HL-60/S4 (cell line): Measurements from ENCODE around the gene ADGRE2.
"Not testable (repeated sequence)": the region's sequence is repeated elsewhere in the genome, so short reads cannot be mapped to it uniquely, and the experiment has no call there.

Experiments used
- in situ Hi-C: fragments of 300-500 bp; cut with MboI; formaldehyde crosslinking; loops from 2 replicates; pipeline ENCODE4 v1.14.3; 2022; ENCODE audit warnings: low sequenced_read_pairs

ADGRE2 gene

DNA sequence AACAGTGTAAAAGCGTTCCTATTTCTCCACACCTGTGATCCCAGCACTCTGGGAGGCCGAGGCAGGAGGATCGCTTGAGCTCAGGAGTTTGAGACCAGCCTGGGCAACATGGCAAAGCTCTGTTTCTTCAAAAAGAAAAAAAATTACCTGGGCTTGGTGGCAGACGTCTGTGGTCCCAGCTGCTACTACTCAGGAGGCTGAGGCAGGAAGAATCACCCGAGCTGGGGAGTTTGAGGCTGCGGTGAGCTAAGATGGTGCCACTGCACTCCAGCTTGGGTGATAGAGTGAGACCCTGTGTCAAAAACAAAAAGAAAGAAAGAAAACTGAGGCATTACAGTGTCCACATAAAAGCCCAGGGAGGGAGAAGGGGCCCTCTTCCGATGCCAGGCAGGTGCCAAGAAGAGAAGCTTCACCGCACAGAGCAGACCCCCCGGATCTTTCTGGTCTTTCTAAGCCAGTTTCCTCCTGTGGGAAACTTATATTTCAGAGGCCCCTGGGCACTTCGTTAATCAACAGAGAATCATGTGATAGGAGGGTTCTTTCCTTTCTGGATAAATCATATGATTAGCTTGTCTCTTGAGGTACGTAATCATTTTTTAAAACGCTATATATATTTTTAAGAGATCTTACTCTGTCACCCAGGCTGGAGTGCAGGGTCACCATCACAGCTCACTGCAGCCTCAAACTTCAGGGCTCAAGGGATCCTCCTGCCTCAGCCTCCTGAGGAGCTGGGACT, at the start of gene ADGRE2:
TSS of gene ADGRE2 (minus strand) at position 451 of the 736 bp plus-strand sequence. CDS start 1,804 bp downstream, outside the sequence.
- in situ Hi-C loops = not testable (repeated sequence)

DNA sequence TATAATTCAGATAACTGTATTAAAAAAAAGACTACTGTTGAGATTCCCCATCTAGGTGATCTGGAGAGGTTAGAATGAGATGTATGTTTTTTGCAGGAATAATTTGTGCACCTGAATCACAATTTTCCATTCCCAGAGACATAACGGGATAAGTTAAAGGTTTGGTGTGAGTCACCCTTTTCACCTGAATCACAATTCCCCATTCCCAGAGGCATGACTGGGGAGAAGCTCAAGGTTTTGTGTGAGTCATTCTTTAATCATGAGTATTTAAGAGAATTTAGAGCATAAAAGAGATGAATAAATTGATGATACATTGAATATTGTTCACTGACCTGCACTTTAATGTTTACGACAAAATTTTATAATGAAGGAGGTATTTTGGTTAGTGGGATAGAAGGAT, 47.6 kb upstream of the ADGRE2 start:
- in situ Hi-C loops = no loop called here

DNA sequence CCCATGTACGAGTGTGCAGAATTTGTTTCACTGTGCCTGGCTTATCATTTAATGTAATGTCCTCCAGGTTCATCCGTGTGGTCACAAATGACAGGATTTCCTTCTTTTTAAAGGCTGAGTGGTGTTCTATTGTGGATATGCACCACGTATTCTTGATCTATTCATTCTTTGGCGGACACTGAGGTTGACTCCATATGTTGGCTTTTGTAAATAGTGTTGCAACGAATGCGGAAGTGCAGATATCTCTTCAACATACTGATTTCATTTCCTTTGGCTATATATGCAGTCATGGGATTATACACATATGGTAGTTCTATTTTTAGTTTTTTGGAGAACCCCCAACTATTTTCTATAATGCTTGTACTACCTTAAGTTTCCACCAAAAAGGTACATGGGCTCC, 43.6 kb upstream of the ADGRE2 start:
- in situ Hi-C loops = no loop called here

DNA sequence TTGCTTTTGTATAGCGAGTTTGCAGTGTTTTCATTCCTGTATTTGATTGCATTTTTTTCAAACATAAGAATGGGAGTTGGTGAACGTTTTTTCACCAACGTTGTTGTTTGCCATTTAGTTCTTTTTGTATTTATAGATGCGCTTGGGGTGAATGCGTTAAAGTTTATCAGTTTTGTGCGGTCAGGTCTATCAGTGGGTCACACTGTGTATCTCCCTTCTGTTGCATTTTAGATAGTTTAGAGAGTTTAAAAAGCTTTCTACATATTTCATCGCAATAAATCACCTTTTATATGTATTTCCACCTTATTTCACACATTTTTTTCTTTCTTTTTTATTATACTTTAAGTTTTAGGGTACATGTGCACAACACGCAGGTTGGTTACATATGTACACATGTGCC, 40.2 kb upstream of the ADGRE2 start:
- in situ Hi-C loops = no loop called here

DNA sequence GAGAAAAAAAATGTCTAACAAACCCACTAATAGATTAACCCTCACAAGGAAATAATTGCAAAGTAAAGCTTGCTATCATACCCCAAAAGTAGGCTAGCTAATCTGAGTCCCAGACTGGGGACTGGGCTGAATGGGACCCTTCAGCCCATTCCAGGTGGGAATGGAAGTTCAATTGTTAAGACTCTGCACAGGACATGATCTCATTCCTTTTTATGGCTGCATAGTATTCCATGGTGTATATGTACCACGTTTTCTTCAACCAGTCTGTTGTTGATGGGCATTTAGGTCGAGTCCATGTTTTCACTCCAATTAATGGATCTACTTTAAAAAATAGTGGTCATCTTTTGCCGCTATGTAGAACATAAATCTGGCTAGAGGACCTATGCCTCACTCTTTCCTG, 38.7 kb upstream of the ADGRE2 start:
- in situ Hi-C loops = no loop called here

DNA sequence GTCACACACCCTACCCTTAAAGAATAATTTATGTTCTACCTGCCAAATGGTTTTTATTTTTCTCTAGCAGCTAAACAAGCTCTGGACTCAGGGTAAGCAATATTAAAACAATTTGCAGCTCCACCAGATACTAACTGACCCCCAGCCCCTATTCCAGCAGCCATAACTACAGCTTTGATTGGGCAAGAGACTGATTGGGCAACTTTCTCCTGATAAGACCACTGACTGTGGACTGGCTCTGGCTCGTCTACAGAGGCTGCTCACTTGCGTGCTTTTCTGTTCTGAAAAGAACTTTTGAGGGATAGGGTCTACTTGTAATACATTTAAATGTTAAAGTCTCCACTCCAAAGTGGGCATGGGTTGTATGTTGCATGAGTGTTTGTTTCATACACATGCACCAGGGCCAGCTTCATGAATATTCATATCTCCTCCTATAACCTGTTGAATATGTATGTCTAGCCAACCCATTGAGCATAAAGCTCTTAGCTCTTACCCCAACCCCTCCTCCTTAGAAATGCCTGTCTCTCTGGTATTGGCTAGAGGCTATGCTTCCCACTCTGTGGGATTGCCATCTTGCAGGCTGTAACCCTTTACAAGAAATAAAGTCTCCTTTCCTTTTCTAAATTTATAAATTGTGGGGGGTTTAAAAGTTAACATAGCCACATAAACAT, 36.8 kb upstream of the ADGRE2 start:
- in situ Hi-C loops = no loop called here

DNA sequence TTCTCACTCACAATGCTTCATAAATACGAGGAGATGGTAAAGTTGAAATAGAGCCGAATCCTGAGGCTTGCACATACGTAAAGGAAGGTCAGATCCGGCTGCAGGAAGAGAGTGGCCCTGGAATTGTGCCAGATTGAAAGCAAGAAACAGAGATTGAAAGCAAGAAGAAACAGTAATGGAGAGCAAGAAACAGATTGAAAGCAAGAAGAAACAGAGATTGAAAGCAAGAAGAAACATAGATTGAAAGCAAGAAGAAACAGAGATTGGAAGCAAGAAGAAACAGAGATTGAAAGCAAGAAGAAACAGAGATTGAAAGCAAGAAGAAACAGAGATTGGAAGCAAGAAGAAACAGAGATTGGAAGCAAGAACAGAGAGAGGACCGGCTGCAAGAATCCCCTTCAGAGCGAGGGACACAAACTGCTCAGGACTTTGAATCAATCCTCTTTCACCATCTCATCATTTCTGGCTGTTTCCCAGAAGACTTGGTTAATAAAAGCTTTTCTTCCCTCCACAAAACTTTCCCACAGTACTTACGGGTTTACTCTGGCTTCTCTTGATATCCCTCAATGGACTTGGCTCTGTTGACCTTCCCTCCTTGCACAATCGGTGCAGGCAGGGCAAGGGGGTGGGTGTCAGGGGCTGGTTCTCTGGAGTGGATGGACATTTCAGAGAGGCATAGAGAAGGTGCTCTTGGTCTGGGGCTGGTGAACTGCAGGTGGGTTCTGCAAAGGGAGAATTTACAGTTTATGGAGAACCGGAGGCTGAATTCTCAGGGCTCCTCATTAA, 31.1 kb upstream of the ADGRE2 start:
- in situ Hi-C loops = no loop called here

DNA sequence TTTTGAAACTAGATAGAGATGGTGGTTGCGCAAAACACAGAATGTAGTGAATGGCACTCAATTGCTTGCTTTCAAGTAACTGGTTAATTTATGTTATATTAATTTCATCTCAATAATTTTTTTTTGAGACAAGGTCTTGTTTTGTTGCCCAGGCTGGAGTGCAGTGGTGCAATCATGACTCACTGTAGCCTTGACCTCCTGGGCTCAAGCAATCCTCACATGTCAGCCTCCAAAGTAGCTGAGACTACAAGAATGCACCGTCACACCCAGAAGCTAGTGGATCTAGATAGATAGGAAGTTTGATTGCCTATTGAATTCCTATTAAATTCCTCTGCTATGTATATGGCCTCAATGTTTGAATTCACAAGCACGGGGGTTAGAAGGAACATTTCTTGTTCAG, 26.4 kb upstream of the ADGRE2 start:
- in situ Hi-C loops = no loop called here

DNA sequence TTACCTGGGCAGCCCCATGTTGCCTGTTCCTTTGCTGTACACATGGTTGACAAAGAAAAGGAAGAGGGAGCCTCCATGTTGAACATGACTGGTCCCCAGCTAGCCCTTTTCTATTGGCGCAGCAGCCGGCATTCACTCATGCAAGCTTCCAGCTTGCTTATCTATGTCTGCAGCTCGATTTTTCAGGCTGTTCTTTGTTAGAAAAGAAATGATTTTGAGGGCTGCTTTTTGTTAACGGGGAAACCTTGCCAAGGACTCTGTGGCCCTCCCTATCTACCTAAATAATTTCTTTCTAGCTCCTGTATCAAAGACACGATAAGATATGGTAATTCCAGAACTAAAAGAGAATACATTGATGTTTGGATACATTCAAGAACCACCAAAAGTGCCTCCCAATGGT, 20.4 kb upstream of the ADGRE2 start:
- in situ Hi-C loops = no loop called here

DNA sequence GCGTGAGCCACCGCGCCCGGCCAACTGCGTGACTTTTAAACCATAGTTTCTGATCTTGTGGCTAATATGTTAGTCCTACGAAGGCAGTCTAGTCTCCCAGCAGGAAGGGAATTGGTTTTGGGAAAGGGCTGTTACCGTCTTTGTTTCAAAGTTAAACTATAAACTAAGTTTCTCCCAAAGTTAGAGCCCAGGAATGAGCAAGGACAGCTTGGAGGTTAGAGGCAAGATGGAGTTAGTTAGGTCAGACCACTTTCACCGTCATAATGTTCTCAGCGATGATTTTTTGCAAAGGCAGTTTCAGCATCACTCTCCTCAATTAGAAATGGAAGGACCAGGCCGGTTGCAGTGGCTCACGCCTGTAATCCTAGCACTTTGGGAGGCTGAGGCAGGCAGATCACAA, 17.7 kb upstream of the ADGRE2 start:
- in situ Hi-C loops = no loop called here

DNA sequence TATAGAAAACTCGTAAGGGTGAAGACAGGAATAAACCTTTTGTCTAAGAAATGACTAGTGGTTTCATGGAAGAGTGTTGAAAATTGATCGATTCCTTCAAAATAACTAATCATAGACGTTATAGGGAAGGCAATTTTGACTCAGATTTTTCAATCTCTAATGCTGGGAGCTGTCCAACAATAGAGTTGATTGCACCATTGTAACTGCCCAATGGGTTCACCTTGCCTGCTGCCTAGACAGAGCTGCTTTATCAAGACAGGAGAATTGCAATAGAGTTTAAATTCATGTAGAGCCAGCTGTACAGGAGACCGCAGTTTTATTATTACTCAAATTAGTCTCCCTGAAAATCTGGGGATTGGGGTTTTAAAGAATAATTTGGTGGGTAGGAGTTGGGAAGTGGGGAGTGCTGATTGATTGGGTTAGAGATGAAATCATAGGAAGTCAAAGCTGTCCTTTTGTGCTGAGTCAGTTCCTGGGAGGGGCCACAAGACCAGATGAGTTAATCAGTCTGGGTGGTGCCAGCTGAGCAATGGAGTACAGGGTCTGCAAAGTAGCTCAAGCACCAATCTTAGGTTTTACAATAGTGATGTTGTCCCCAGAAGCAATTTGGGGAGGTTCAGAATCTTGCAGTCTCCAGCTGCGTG, 16.8 kb upstream of the ADGRE2 start:
- in situ Hi-C loops = no loop called here

DNA sequence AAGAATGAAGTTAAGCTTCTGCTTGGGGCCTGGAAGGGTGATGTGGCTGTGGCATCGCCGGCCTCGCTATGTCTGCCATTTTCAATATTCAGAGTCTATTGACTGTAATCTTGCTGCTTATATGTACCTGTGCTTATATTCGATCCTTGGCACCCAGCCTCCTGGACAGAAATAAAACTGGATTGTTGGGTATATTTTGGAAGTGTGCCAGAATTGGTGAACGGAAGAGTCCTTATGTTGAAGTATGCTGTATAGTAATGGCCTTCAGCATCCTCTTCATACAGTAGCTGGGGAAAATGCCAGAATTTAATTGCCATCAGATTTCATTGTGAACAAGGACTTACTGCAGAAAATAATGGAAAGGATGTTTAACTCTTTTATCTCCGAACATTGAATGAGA, 13.9 kb upstream of the ADGRE2 start:
- in situ Hi-C loops = not testable (repeated sequence)

DNA sequence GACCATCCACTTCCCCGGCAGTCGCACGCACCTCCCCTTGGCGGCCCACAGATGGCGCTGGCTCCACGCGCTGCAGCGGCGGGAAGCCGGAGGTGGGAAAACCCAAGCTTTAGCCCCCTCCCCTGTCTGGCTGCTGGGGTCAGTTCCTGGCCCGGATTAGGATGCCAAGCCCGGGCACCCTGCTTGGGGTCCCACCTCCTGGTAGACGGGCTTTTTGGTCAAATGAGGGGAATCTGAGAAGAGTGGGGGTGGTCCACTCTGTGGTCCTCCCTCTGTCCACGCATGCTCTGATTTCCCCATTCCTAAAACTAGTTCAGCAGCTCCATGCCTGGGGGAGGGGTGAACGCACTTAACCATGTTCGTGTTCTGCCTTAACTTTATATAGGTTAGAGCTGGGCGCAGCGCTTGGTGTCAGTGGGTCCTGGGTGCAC, 8.1 kb upstream of the ADGRE2 start:
- in situ Hi-C loops = no loop called here

DNA sequence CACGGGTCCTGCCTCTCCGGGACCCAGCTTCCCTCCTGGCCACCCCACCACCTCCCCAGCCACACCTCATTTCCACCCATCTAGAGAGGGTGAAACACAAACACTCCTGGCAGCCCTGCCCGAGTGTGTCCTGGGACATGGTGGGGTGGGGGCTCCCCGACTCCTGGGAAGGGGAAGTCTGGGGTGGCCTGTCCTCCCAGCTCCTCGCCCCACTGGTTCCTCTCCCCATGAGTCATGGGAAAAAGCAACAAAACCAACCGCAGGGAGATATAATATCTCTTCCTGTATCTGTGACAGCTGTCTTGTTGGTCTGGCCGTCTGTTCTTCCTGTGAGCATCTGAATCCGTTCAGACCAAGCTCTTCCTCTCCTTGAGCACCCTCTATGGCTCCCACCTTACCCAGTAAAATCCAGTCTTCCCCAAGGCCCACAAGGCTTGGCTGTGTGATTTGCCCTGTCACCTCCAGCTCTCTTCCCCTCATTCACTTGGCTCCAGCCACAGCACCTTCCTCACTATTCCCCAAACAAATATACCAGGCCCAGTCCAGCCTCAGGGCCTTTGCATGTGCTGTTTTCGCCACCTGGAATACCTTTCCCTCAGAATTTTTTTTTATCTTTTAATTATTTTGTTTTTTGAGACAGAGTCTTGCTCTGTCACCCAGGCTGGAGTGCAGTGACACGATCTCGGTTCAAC, 6.9 kb upstream of the ADGRE2 start:
- in situ Hi-C loops = not testable (repeated sequence)

DNA sequence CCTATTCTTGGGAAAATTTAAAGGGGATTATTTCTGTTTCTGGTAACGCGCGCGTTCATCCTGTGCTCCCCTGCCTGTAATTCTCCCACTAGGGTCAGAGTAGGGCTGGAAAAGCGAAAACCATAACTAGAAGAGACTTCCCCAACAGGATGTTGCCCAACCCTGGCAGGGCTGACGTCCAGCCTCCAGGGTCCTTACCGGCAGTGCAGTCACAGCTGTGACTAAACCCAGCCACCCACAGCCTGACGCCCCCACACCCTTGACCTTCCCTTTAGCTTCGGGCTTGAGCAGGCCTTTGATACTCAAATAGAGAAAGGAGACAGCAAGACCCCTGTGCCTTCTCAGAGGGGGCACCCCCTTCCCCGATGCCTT, 6.4 kb upstream of the ADGRE2 start:
- in situ Hi-C loops = not testable (repeated sequence)

DNA sequence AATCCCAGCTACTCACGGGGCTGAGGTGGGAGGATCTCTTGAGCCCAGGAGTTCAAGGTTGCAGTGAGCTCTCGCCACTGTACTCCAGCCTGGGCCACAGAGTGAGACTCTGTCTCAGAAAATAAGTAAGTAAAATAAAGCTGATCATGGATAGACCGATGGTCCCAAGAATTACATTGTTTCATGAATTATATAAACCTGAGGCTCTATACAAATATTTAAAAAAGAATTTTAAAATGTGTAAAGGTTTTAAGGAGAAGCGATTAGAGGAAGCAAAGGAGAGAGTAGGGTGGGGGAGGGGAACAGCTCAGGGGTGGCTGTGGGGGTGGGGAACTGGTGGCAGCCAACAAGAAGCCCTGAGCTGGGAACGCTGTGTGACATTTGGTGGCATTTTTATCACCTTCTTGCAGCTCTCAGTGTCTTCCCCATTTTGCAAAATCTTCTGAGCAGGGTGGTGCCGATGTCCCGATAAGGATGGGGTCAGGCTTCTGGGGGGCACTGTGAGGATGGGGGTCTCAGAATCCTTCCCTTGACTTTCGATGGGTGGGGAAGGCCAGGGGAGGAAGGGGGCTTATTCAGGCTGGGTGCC, 5.1 kb upstream of the ADGRE2 start:
- in situ Hi-C loops = not testable (repeated sequence)

DNA sequence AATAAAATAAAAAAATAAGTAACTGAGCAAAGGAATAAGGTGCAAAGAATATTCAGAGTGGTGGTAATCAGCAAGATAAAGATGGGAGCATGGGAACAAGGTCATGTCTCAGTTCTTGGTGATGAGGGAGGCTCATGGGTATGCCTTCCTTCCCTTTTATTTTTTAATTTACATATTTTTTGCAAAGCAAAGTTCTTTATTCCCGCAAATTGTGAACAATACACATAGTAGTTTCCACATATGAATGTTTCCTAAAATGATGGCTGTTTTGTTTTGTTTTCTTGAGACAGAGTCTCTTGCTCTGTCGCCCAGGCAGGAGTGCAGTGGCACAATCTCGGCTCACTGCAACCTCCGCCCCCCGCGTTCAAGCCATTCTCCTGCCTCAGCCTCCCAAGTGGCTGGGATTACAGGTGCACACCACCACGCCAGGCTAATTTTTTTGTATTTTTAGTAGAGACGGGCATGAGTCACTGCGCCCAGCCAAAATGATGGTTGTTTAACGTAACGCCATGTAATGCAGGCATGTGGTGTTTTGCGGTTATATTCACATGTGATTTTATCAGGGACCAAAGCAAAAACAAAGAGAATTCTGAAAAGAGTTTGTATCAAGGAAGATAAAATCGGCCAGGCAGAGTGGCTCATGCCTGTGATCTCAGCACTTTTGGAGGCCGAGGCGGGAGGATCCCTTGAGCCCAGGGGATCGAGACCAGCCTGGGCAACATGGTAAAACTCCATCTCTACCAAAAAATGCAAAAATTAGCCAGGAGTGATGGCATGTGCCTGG, 4.5 kb upstream of the ADGRE2 start:
- in situ Hi-C loops = no loop called here

DNA sequence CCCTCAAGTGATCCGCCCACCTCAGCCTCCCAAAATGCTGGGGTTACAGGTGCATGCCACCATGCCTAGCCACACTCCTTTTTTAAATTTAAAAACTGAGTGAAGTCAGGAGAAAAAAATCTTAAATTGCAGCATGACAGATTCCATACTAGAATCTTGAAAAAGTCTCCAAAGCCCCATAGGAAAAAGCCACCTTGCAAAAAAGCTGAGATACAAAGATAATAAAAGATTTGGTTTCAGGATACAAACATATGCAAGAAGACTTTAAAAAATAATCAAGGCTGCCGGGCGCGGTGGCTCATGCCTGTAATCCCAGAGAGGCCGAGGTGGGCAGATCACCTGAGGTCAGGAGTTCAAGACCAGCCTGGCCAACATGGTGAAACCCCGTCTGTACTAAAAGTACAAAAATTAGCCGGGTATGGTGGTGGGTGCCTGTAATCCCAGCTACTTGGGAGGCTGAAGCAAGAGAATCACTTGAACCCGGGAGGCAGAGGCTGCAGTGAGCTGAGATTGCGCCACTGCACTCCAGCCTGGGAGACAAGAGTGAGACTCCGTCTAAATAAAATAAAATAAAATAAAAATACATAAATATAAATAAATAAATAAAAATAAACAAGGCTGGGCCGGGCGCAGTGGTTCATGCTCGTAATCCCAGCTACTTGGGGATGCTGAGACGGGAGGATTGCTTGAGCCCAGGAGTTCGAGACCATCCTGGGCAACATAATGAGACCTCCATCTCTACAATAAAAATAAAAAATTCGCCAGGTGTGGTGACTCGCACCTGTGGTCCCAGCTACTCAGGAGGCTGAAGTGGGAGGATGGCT, 3.6 kb upstream of the ADGRE2 start:
- in situ Hi-C loops = not testable (repeated sequence)
